Tibial artery (tissue), 4 donors: Measurements from ENCODE around the gene SCMH1.

Experiments used
- DNase-seq, 2 donors: peaks; one replicate each; pipeline ENCODE4 v3.0.0-alpha.2; 2019
- H3K27ac ChIP-seq, 2 donors: fragments of 200-600 bp; sonication (generic) in 1 of 2; 1 replicate in 1 of 2; 2 replicates in 1 of 2; pipeline ENCODE4 v1.5.1; 2018 to 2019; ENCODE audit warnings: mild to moderate bottlenecking in 1 of 2
- H3K27me3 ChIP-seq, 2 donors: fragments of 200-600 bp; sonication (generic) in 1 of 2; one replicate each; pipeline versions ENCODE4 v1.5.1 to v1.6.0; 2016 to 2019
- H3K36me3 ChIP-seq, 3 donors: fragments of 200-600 bp; sonication (generic) in 2 of 3; one replicate each; pipeline ENCODE4 v1.5.1; 2016 to 2019; ENCODE audit warnings: mild to moderate bottlenecking in 2 of 3
- H3K4me1 ChIP-seq, 4 donors: fragments of 200-600 bp; sonication (generic) in 2 of 4; 1 replicate in 3 of 4; 2 replicates in 1 of 4; pipeline ENCODE4 v1.5.1; 2016 to 2019
- H3K4me3 ChIP-seq, 2 donors: fragments of 200-600 bp; sonication (generic) in 1 of 2; 1 replicate in 1 of 2; 2 replicates in 1 of 2; pipeline ENCODE4 v1.5.1; 2018 to 2019; ENCODE audit warnings: mild to moderate bottlenecking in 2 of 2
- H3K9me3 ChIP-seq, 3 donors: fragments of 200-600 bp; sonication (generic) in 1 of 3; one replicate each; pipeline ENCODE4 v1.5.1; 2016 to 2019
- CTCF ChIP-seq, 2 experiments: fragments of 200-600 bp in 1 of 2; fragments of 450-650 bp in 1 of 2; IDR thresholded peaks; one replicate each; pipeline ENCODE4 v1.5.1; 2017 to 2019; ENCODE audit warnings: antibody characterized with exemption in 2 of 2, mild to moderate bottlenecking in 1 of 2, moderate library complexity in 1 of 2
- intact Hi-C: fragments of 100-400 bp; cut with DNase I; formaldehyde crosslinking; loops from one replicate; pipeline ENCODE4 v1.15.0; 2023; ENCODE audit warnings: low total_unique reads

The SCMH1 gene

GRCh38 chr1:41020654-41021053, 221.5 kb downstream of the SCMH1 start:
- Histone ChIP-seq H3K27me3 (no peaks in the 10 kb centered on the region), H3K36me3 (peaks cover 0 to 59% (median 25%) of the 10 kb centered on the region in 3 donors), H3K4me1 (peaks cover 0 to 7% (median under 1%) of the 10 kb centered on the region in 4 donors), H3K27ac (peak overlapping the region in 1 of 2 donors; percentile 18), H3K4me3 (no peak overlapping the region), H3K9me3 (no peaks in the 10 kb centered on the region)
- DNase-seq: peak in 1 of 2 donors; percentile 61
- intact Hi-C loops: no loop called here
- no peak for TF ChIP-seq CTCF (IDR thresholded peaks at IDR 0.05)

DNA sequence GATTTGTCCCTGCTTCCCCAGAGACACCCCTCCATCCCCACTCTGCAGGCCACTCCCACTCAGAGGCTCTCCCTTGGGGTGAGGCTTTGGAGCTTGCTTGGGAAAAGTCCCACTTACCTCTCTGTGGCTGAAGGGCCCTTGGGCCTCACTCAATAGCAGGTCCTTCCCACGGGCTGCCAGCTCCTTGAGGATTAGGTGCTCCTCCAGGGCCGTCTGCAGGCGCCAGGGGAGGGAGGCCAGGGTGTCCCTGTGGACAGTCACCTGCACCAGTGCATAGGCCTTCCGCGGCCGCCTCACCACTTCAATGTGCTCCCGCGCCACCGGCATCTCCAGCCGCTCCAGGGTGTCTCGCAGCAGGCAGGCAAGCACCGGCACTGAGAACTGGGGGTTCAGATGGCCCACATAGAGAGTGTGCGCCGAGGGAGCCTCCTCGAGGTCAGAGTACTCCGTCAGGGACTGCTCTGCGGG, 222.0 kb downstream of the SCMH1 start:
- Histone ChIP-seq H3K4me3 (no peak overlapping the region), H3K27me3 (no peaks in the 10 kb centered on the region), H3K4me1 (peaks cover 0 to 7% (median 3%) of the 10 kb centered on the region in 4 donors), H3K27ac (no peak overlapping the region), H3K9me3 (no peaks in the 10 kb centered on the region), H3K36me3 (peaks cover 0 to 59% (median 21%) of the 10 kb centered on the region in 3 donors)
- TF ChIP-seq CTCF (IDR thresholded peaks at IDR 0.05): no peak
- intact Hi-C loops: no loop called here
- peak in 1 of 2 donors; percentile 66 for DNase-seq

GRCh38 chr1:41019353-41019745, 222.8 kb downstream of the SCMH1 start:
- intact Hi-C loops: no loop called here
- Histone ChIP-seq H3K4me3 (no peak overlapping the region), H3K27me3 (no peaks in the 10 kb centered on the region), H3K27ac (no peak overlapping the region), H3K36me3 (peaks cover 1 to 61% (median 21%) of the 10 kb centered on the region in 3 donors), H3K4me1 (peaks cover 0 to 12% (median 4%) of the 10 kb centered on the region in 4 donors), H3K9me3 (no peaks in the 10 kb centered on the region)
- no peak for TF ChIP-seq CTCF (IDR thresholded peaks at IDR 0.05)
- DNase-seq: no peak

- Histone ChIP-seq H3K9me3 (no peaks in the 10 kb centered on the region), H3K36me3 (peaks cover 8 to 65% (median 31%) of the 10 kb centered on the region in 3 donors), H3K27ac (no peak overlapping the region), H3K4me1 (peaks cover 0 to 19% (median 4%) of the 10 kb centered on the region in 4 donors), H3K27me3 (no peaks in the 10 kb centered on the region), H3K4me3 (no peak overlapping the region)
- peak in 1 of 2 donors; percentile 50 for DNase-seq
- TF ChIP-seq CTCF (IDR thresholded peaks at IDR 0.05): no peak
- intact Hi-C loops: no loop called here
These were observed 224.1 kb downstream of the SCMH1 start for GRCh38 chr1:41018018-41018410.

- Histone ChIP-seq H3K36me3 (peaks cover 15 to 65% (median 35%) of the 10 kb centered on the region in 3 donors), H3K9me3 (no peaks in the 10 kb centered on the region), H3K27ac (no peak overlapping the region), H3K27me3 (no peaks in the 10 kb centered on the region), H3K4me3 (no peak overlapping the region), H3K4me1 (peaks cover 0 to 19% (median 4%) of the 10 kb centered on the region in 4 donors)
- DNase-seq: peak in 1 of 2 donors; percentile 56
- intact Hi-C loops: no loop called here
- TF ChIP-seq CTCF (IDR thresholded peaks at IDR 0.05): no peak
These were observed 224.7 kb downstream of the SCMH1 start for GRCh38 chr1:41017141-41018017.
